ENCODE results near the gene PDE6A. TPM values are rescaled to one million over a fixed set of nuclear protein-coding genes. Genes with fewer than 3 reads are reported as not detected.

Gene PDE6A
- total RNA-seq, 1 donor from 2014 or later, result not detected

DNA sequence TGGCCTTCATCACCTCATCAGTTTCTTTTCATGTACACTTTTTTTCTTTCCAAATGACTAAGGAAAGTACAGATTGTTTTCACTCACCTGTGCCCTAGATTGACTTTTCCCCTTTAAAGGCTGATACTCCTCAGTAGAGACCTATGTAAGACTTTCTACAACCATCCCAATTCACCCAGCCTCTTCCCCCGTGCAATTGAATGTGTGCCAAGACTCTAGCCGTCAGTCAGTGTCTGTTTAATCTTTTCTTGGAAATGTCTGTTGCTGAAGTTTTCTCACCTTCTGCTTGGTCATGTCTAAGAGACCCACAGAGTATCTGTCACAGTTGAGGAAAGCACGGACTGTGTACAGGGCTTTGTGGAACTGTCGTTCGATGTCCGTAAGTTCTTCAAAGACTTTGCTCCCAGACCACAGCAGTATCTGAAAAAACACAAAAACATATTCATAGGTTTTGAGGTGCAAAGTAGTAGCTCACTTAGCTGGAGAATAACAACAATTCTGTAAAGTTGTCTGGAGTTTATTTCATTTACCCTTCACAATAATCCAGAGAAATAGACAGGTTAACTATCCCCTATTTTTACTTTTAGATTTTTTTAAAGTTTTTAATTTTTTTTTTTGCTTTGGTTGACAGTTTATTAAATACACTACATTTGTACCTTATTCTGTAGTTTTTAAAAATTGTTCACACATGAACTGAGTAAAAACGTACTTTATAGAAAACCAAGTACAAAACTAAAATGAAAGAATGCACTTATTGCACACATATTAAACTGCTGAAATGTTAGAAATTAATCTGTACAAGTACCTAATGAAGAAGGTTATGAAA lies 13.6 kb downstream of the PDE6A start:
- no peak for DNase-seq (ENCODE audit: low spot score)

DNA sequence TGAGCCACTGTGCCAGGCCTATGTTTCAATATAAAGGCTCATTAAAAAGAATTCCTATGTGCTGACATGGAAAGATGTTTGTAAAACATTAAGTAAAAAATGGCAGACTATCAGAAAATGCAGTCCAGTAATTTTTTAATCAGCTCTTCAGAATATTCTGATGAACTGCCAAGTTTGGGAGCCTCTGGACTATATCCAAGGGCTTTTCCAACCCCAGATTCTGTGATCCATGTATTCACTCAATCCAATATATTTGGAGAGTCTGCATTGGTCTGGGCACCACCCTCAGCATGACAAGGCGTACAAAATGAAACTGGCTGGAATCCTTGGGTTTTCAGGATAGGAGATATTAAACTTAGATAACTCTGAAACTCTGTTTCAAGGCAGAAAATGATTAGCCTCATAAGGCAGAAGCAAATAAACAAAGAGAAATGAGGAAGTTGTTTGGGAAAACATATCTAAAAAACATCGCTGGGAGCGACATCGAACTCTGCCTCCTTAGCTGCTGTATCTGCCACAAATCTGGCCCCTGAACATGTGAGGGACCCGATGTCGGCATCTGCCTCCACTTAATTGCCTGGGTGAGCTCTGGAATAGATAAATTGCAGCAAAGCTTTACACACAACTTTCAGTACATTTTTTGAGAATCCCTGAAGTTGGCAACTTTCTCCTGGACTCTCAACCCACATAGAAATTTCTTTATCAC lies 14.4 kb downstream of the PDE6A start:
- DNase-seq (ENCODE audit: low spot score), result no peak

DNA sequence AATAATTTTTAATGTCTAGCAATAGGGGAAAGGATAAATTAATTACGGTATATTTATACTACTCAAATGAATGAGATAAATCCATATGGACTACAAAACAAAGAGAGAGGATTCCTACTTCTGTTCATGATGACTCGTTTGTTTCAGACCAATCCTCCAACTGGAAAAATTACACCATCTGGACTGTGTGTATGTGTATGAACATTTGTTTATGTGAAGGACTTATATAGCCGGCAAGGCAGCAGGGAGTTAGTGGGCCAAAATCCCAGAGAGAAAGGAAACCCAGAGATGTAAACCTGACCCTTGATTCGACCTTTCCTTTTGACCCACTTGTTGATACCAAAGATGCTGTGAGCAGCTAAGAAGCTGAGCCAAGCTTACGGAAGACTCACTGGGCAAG lies 20.1 kb downstream of the PDE6A start:
- DNase-seq (ENCODE audit: low spot score), result no peak

DNA sequence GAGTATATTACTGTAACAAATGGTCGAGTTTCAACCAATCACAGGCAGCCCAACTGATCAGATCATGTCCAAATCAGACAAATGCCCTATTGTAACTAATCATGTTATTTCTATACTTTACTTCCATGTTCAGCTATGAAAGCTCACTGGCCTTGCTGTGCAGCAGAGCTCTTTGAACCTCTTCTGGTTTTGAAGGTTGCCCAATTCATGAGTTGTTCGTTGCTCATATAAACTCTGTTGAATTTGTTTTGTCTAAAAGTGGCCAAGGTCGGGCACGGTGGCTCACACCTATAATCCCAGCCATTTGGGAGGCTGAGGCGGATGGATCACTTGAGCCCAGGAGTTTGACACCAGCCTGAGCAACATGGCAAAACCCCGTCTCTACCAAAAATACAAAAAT lies 21.6 kb downstream of the PDE6A start:
- no peak for DNase-seq (ENCODE audit: low spot score)

DNA sequence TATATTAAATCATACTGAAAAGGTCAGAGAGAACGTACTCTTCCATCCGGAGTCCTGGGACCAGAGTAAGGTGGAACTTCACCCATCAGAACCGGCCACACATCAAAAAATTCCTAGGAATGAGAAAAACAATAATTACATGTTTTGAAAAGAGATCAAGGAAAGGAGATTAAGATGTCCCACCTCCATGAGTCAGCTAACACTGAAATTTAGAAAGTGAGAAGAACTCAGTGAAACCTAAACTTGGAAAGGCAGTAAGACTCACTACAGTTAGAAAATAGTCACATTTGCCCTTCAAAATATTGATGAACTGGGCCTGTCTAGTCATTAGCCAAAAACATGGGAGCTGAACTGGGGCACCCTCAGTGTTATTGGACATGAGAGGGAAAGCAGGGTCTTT lies 23.0 kb downstream of the PDE6A start:
- no peak for DNase-seq (ENCODE audit: low spot score)

DNA sequence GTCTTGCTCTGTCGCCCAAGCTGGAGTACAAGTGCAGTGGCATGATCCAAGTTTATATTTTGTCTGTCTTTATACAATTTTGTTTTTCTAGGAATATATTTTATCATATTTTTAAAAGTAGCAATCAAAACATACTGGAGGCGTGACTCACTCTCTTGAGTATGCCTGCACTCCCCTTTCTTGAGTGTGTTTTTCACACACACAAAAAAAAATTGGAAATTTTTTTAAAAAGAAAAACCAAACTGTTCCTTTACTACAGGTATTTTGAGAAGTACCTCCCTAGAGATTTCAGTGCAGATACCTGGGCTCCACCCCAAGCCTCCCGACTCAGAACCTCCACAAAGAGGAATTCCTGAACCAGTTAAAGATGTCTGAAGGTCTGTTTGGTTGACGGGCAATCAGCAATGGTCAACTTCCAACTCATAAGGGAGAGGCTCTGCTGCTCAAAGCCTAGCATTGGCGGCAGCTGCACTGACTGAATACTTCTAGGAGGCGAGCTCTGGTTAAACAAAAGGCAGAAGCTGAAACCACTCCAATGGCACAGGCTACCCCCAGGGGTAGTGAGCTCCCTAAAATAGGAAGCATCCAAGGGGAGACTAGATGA lies 27.4 kb downstream of the PDE6A start:
- no peak for DNase-seq (ENCODE audit: low spot score)

DNA sequence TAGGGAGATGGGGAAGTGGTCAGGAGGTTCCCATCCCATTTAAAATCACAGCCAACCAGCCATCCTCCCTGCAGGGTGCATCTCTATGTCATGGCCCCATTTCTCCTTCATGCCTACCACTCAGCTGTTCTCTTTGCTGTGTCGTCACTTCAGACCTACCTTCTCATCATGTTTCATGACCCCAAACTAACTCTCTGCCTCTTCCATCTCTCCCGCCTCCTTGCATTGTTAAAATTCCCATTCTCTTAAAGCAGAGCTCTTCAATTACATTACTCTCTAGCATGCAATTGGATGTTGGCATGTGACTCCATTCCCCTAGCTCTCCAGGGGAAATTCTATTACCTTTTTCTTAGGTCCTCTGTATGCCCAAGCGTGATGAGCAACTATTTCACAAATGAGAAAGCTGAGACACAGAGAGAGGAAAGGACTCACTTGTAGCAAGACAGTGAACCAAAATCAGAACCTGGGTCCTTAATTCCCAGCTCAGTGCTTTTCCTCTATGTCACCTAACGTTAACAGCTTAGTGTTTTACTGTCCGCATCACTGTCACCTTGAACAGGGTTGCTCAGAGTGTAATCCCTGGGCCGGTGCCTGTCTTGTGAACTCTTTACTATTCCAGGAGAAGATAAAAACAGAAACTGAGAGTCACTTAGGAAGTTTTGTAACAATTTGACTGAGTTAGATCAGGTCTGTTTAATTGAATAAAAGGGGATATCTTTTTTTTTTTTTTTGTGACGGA lies 28.1 kb downstream of the PDE6A start:
- DNase-seq (ENCODE audit: low spot score), result no peak

DNA sequence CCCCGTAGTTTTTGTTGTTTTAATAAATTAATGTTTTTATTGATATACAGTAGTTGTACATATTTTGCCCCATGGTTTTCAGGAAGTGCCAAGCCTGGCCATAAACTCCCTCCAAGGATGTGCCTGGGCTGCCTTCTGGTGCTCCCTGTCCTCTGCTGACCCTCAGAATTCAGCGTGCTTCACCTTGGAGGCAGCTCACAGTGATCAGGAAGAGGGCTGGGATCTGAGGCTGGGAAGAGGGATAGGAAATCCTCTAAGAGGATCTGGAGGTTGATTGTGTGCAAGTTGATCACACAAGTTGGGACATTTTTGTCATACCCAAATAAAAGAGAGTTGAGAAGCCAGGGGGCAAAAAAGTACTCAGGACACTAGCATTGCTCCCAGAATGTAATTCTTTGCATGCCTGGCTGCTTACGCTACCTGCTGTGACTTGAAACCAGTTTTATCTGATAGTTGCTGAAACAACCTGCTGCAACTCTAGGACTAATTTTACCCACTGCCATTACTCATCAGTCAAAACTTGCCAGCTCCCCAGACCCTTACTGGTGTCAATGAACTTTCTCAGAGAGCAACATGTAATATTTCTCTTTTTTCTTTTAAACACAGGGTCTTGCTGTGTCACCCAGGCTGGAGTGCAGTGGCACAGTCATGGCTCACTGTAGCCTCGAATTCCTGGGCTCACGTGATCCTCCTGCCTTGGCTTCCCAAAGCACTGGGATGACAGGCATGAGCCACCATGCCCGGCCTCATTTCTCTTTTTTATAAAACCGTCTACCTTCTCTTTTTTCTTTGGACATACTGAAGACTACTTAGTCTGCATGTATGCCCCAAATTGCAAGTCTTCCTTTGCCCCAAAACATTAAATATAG lies 29.0 kb downstream of the PDE6A start:
- DNase-seq (ENCODE audit: low spot score), result no peak

DNA sequence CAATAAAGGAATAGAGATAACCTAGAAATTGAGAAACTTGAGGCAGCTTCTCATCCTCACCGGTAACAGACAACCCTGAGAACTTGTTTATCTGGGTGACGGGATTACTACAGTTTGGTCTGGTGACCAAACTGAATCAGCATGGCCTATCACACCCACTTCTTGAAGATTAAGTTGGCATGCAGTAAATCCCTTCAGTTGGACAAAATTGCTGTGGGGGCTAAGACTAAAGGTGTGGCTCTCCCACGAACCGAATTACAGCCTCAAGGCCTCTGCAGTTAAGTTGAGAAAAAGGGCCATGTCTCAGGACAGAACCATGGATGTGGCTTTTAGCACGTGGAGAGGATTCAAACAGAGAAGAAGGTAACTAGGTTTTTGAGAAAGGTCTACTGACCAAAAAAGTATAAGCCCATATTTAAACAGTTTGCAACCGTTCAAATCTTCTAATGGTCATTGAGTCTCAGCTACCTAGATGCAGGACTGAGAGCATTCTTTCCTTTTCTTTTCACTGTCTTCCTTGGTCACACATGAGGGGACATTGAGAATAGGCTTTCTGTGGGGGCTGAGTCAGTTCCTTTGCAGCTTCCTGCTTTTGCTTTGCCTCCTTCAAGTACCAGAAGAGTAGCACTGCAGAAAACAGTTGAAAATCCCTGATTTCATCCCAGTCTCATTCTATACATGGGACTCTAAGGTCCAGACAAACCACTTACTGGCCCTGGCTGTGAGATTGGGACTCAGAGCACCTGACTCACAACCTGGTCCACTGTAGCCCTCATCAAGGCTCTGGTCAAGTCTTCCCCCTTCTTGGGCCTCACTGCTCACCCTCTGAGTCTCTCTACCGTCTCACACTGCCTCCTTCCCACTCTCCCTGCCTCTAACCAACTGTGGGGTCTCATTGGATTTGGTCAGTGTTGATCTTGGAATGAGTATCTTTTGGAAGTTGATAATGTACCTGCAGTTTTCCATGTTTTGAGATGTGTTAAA lies 30.9 kb downstream of the PDE6A start:
- DNase-seq (ENCODE audit: low spot score), result no peak

DNA sequence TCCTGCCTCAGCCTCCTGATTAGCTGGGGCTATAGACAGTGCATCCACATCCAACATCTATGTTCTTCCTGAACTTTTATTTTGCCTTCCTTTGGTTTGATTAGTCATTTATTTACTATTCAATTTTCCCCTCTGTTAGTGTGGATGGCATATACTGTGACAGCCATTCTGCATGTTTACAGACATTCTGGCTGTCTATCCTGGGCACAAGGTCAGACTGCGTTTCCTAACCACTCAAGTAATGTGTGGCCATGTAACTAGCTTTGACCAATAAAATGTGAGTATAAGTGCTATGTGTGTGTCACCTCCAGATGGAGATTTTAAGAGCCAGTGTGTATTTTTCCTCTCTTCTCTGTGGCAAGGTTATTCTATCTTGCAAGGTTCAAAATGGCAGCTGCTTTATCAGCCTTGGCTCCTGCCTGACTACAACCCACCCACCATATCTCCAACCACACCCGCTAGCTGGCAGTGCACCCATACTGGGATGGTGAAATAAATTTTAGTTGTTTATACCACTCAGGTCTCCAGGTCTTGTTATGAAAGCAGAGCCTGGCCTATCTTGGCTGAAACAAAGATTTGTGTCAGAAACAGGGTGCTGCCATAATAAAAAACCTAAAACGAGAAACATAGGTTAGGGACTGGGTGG lies 32.2 kb downstream of the PDE6A start:
- DNase-seq (ENCODE audit: low spot score), result no peak

DNA sequence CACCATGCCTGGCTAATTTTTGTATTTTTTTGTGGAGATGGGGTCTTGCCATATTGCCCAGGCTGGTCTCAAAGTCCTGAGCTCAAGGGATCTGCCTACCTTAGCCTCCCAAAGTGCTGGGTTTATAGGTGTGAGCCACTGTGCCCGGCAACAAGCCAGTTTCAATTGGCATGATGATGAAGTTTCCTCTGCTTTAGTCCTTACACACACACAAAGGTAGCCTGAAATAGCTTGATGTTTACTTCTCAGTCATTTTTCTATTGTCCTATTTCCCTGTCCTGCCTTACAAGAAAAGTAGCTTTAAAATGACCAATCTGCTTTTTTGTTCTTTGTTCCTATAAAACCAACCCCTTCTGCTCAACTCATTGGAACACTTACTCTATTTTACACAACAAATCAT lies 33.6 kb downstream of the PDE6A start:
- no peak for DNase-seq (ENCODE audit: low spot score)

DNA sequence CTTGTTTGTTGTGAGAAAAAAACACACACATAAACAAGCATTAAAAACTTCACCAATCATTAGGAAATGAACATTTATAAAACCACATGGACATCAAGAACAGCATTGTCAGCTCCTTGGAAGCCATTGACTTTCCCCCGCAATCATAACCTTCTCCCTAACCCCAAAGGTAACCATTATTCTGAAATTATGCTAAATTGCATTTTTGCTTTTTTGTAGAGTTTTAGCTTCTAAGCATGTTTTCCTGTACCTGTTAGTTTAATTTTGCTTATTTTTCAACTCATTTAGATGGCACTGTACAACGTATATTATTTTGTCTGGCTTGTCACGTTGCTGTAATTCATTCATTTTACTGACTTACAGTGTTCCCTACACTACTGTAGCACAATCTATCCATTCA lies 36.8 kb downstream of the PDE6A start:
- DNase-seq (ENCODE audit: low spot score), result no peak

DNA sequence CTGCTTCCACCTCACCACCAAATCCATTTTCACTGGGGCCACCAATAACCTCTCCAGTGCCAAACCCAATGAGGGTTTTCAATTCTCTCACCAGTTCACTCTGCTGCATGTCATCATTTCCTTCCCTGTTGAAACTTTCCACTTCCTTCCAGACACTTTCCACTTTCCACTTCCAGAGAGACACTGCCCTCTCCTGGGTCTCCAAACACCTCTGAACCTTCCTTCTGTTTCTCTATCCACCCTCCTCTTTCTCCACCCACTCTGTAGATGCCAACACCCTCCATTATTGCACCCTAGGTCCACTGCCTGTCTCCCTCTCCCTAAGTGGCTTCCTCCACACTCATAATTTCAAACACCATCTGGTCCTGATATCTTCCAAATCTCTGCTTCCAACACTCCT lies 39.6 kb downstream of the PDE6A start:
- no peak for DNase-seq (ENCODE audit: low spot score)

DNA sequence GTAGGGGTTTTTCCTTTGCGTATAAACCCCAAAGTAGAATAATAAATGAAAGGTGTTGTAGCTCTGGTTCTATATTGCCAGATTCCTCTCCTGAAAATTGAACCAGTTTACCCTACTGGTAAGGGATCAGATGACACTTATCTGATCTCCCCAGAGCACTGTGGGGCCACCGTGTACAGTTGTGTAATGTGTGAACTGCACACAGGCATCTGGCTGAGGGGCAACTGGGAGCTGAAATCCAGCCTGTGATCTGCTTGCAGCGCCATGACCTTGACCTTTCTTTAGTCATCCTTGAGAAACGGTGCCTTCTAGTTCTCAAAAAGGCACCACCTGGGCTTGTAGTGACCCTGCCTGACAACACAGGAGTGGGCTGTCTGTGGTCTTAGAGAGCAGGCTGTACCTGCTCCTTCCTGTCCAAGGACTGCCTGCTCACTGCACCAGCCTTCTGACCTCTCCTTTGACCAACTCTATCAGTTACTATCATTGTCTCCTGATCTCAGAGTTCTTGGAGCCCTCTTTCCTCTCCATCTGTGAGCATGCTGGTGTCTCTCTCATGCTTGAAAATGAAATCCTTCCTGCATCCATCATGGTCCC lies 40.2 kb downstream of the PDE6A start:
- DNase-seq (ENCODE audit: low spot score), result no peak

DNA sequence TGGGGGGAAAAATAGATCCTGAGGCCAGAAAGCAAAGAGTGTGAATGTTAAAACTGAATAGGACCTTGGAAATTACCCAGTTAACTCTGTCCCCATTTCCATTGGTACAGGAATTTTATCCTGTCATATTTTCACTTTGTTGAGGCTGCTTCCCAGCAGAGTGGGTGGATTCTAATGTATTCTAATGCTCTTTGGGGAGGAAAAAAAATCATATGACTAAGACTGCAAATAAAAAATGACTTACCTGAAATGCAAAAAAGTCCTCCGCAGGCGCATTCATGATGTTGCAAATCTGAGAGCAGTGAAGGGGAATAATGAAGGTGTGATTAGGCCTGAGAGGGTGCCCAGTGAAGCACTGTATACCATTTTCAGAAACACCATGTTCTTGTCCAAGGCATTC lies 41.2 kb downstream of the PDE6A start:
- no peak for DNase-seq (ENCODE audit: low spot score)

DNA sequence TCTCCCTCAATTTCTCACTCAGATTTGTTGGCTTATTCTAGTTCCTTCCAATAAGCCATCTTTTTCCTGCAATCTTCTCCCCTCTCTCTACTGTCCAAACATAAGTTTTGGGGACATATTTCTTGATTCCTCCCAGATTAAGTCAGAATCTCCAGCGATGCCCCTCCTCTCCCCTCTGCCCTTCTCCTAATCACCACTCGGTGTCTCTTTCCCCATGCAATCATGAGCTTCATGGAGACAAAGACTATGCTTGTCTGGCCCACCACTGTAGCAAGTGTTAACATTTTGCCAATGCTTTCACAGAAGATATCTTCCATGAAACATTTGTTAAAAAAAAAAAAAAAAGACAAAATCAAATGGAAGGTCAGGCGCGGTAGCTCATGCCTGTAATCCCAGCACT lies 42.4 kb downstream of the PDE6A start:
- DNase-seq (ENCODE audit: low spot score), result no peak

DNA sequence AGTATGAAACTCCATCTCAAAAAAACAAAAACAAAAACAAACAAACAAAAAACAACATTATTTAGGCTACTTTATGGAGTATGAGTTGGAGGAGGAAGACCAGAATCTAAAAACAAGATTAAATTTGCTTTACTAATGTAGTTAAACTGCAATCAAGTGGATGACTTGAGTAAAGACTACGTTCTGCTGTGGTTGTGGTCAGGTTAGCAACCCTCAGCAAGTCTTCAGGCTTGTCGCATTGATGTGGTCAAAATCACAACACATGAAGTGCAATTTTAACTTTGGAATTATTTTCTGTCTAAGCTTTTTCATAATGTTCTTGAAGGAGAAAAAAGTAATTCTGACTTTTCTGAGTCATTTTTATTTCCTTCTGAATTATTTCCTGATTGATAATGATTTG lies 43.1 kb downstream of the PDE6A start:
- DNase-seq (ENCODE audit: low spot score), result no peak

DNA sequence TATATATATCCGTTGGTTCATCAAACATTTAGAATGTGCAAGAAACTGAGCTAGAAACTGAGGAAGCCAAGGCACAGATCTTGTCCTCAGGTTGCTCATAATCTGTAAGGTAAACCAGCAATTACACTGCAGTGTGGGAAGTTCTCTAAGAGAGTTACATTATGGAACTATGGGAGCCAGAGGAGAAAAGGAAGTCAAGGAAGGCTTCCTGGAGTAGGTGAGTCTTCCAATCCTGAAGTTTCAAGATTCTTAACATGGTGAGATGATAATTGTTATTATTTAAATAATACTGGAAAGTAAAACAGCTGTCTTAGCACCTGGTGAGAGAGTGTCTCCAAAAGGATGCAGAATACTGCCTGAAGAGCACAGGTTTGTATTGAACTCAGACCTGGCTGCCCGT lies 44.2 kb downstream of the PDE6A start:
- no peak for DNase-seq (ENCODE audit: low spot score)

DNA sequence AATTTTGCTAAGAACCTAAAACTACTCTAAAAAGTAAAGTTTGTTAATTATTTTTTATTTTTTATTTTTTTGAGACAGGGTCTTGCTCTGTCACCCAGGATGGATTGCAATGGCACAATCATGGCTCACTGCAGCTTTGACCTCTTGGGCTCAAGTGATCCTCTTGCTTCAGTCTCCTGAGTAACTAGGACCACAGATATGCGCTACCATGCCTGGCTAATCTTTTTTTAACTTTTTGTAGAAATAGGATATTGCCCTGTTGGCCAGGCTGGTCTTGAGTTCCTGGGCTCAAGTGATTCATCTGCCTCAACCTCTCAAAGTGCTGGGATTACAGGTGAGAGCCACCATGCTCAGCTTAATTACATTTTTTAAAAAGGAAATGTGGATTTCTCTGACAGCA lies 45.8 kb downstream of the PDE6A start:
- no peak for DNase-seq (ENCODE audit: low spot score)
